GM12891 (cell line): Measurements from ENCODE around the gene TSC22D1.
A peak's percentile ranks its signal among the peaks of the same experiment; 100 is the strongest.

ENCODE experiments used
- DNase-seq: peaks from one replicate; pipeline ENCODE4 v3.0.0; 2011; ENCODE audit warnings: low spot score; ENCODE audit not compliant: insufficient read length
- FAIRE-seq: peaks from 2 replicates; lab custom pipeline; 2011; peaks lifted over from hg19 to GRCh38; lab: Jason Lieb, UNC
- PAX5 ChIP-seq: IDR thresholded peaks from 2 replicates; pipeline ENCODE4 v1.6.1; 2011; ENCODE audit warnings: low read length, moderate library complexity, mild to moderate bottlenecking; ENCODE audit not compliant: insufficient read depth, severe bottlenecking
- POLR2A ChIP-seq: IDR thresholded peaks from 2 replicates; pipeline ENCODE4 v1.6.1; 2011; ENCODE audit warnings: low read depth, low read length, control low read depth
- POLR2AphosphoS5 ChIP-seq: IDR thresholded peaks from 2 replicates; pipeline ENCODE4 v1.6.1; 2011; ENCODE audit warnings: low read depth, low read length, control low read depth
- POU2F2 ChIP-seq: IDR thresholded peaks from 2 replicates; pipeline ENCODE4 v1.6.1; 2011; ENCODE audit warnings: low read depth, mild to moderate bottlenecking, control low read depth, low read length, moderate library complexity
- SPI1 ChIP-seq: IDR thresholded peaks from 2 replicates; pipeline ENCODE4 v1.6.1; 2011; ENCODE audit warnings: low read depth, low read length, control low read depth
- TAF1 ChIP-seq: IDR thresholded peaks from 2 replicates; pipeline ENCODE4 v1.6.1; 2011; ENCODE audit warnings: low read depth, low read length, control low read depth

Gene TSC22D1

GRCh38 chr13:44449999-44450821, 125.9 kb downstream of the TSC22D1 start:
- FAIRE-seq (no peak), DNase-seq (no peak)
- TF ChIP-seq POLR2AphosphoS5: no peak
- no peak for TF ChIP-seq POLR2A
- no peak for TF ChIP-seq PAX5
- TF ChIP-seq POU2F2: no peak
- no peak for TF ChIP-seq TAF1
- no peak for TF ChIP-seq SPI1

- DNase-seq (no peak), FAIRE-seq (no peak)
- no peak for TF ChIP-seq POLR2A
- no peak for TF ChIP-seq PAX5
- TF ChIP-seq POU2F2: no peak
- TF ChIP-seq SPI1: no peak
- TF ChIP-seq TAF1: no peak
- no peak for TF ChIP-seq POLR2AphosphoS5
These were observed 127.3 kb downstream of the TSC22D1 start for GRCh38 chr13:44448875-44449274.

- no peak for TF ChIP-seq POLR2AphosphoS5
- TF ChIP-seq POU2F2: no peak
- TF ChIP-seq POLR2A: no peak
- no peak for TF ChIP-seq TAF1
- TF ChIP-seq PAX5: no peak
- no peak for TF ChIP-seq SPI1
- FAIRE-seq (no peak), DNase-seq (no peak)
These were observed 127.8 kb downstream of the TSC22D1 start for GRCh38 chr13:44448373-44448772.

GRCh38 chr13:44447783-44448321, 128.3 kb downstream of the TSC22D1 start:
- DNase-seq (no peak), FAIRE-seq (no peak)

GRCh38 chr13:44440046-44440608, 136.0 kb downstream of the TSC22D1 start:
- DNase-seq (no peak), FAIRE-seq (no peak)
- TF ChIP-seq POU2F2 (no peak), TAF1 (no peak), PAX5 (no peak), POLR2AphosphoS5 (no peak), POLR2A (no peak), SPI1 (no peak)

More at GRCh38 chr13:44447783-44448321, 128.3 kb downstream of the TSC22D1 start:
- no peak for TF ChIP-seq POLR2A
- TF ChIP-seq TAF1: no peak
- no peak for TF ChIP-seq POLR2AphosphoS5
- no peak for TF ChIP-seq SPI1
- TF ChIP-seq POU2F2: no peak
- no peak for TF ChIP-seq PAX5

GRCh38 chr13:44439452-44440024, 136.6 kb downstream of the TSC22D1 start:
- TF ChIP-seq SPI1 (no peak), PAX5 (no peak), POLR2AphosphoS5 (no peak), POU2F2 (no peak), TAF1 (no peak), POLR2A (no peak)
- DNase-seq (no peak), FAIRE-seq (no peak)

- FAIRE-seq (peak; percentile 47), DNase-seq (no peak)
- TF ChIP-seq SPI1 (no peak), TAF1 (no peak), POLR2A (no peak), PAX5 (no peak), POLR2AphosphoS5 (no peak), POU2F2 (no peak)
These were observed 137.9 kb downstream of the TSC22D1 start for GRCh38 chr13:44438234-44438579.

GRCh38 chr13:44437356-44438233, 138.5 kb downstream of the TSC22D1 start:
- FAIRE-seq: peak; percentile 16

GRCh38 chr13:44436589-44437337, 139.4 kb downstream of the TSC22D1 start:
- no peak for TF ChIP-seq POU2F2
- TF ChIP-seq PAX5: no peak
- no peak for TF ChIP-seq POLR2A
- TF ChIP-seq POLR2AphosphoS5: no peak
- no peak for TF ChIP-seq SPI1
- no peak for TF ChIP-seq TAF1
- DNase-seq: no peak
- no peak for FAIRE-seq

More at GRCh38 chr13:44437356-44438233, 138.5 kb downstream of the TSC22D1 start:
- DNase-seq: no peak
- no peak for TF ChIP-seq PAX5
